HT1080 (cell line): ENCODE data around the gene TNS1. TPM values are rescaled to one million over a fixed set of nuclear protein-coding genes. Genes with fewer than 3 reads are reported as not detected.

ENCODE experiments used
- DNase-seq: peaks from one replicate; pipeline ENCODE4 v3.0.0-alpha.2; 2015; ENCODE audit warnings: low read depth
- total RNA-seq: library from RNA; depleted of rRNA; stranded (reverse); fragments of >200 nt; shearing (Covaris generic); gene quantifications from 2 replicates; pipeline ENCODE4 v1.2.3, GENCODE V29; 2014

Gene TNS1
- total RNA-seq, 1 experiment from 2014 or later: 10.5 TPM

DNA sequence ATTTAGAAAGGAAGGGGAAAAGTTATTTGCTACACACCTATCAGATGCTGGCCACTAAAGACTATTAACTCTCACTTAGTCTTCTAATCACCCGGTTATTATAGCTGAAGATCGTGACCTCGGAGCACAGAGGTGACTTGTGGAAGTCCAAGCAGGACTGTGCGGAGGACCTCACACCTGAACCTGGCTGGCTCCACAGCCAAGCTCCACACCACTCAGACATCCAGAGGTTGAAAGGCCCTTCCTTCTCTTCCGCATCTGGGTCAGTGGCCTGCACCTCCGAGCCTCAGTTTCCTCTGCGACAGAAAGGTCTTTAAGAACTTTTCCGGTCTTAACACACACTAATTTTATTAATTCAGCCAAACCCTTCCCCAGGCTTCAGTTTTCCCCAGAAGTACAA is 57.9 kb downstream of the TNS1 start:
- no peak for DNase-seq

DNA sequence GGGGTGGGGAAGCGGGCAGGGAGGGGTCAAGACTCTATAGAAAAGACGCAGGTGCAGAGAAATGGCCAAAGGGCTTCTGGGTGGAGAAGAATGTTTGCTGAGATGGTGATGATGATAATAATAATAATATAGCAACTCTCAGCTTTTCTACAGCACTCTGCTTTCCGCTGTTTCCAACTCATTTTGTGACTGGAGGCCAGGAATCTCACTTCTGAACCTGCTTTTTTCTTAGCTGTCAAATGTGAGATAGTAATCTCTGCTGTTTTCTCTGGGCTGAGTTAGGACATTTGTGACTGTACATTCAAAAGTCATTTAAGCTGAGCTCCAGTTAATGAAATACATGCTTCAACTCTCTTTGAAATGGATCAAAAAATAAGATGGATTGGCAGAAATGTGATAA is 58.4 kb downstream of the TNS1 start:
- no peak for DNase-seq

GRCh38 chr2:217943446-217944321 is 59.1 kb downstream of the TNS1 start:
- DNase-seq: peak; percentile 54

- DNase-seq: no peak
Measured at GRCh38 chr2:217942731-217943335, 60.0 kb downstream of the TNS1 start.

- no peak for DNase-seq
Measured at GRCh38 chr2:217941886-217942728, 60.7 kb downstream of the TNS1 start.

DNA sequence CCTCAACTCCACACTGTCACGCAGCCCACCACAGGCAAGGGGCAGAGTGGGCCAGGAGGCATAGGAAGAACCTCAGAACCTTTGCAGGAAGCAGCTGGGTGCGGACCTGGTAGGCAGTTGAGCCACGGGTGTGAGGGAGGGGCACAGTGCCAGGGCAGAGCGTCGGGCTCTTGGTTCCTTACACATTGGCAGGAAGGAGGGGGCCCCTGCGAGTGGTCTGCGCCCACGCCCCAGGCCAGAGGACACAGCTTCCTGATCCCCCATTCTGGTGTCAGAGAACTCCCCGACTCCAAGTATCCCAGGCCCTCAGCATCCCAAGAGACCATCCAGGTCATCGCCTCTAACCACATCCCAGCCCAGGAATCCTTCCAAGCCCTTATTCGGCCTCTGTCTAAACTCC is 61.5 kb downstream of the TNS1 start:
- DNase-seq: no peak

DNA sequence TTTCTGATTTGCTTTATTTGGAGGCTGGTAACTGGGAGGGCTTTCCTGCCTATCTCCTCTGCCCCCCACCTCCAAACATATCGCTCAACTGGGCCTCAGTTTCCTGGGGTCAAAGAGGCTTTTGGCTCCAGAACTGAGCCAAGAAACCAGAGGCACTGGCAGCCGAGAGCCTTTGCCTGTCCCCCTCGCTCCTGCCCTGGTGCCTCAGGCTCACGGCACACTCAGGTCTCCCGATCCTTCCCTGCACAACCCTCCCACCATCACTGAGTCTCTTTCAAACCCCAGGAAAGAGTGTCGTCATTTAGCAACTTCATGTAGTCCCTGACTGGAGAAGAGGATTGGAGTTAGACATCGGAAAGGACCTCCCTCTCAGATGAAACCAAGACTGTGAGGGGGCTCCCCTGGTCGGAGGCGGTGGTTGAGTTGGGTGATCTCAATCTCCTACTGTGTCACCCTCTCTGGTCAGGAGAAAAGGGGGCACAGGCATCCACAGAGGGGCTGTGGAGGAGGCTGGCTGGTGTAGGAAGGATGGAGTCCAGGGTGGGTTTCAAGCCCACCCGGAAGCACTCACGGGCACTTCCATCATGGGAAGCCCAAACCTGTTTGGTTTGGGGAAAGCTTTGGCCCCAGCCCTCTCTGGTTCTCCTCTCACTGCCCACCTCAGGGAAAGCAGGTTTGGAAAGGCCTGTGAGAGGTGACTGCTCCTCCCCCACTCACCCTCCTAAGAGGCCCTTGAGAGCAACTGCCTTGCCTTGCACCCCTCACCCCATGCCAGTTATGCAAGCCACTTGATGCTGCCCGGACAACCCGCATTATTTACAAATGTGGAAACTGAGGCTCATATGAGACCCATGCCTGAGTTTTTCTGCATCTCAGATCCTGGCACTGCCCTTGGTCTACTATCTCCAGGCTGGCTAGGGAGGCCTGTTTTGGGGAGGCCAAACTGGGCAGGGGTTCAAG is 62.3 kb downstream of the TNS1 start:
- DNase-seq: no peak

DNA sequence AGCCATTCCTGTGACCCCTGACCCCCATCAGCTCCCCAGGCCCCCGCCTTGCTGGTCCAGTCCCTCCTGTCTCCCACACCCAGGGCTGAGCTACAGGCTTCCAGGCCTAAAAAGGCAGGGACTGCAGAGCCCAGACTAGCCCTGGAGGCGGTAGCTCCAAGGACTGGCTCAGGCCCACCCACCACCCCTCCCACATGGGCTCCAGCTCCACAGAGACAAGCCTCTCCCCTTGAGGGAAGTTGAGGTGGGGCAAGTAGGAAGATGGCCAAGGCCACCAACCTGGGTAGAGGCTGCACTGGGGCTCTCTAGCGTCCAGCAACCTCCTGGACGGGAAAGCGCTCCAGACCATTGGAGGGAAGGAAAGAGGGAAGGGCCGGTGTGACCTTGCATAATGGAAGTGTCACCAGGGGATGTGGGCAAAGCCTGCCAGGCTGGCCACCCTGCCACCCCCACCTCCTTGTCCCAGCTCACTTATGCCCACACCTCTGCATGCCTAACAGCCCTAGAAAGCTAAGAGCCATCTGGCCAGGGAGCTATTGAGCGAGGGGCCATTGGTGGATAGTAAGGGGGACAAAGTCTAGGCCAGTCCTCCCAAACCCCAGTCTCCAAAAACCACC is 63.1 kb downstream of the TNS1 start:
- no peak for DNase-seq

GRCh38 chr2:217939220-217939619 is 63.6 kb downstream of the TNS1 start:
- no peak for DNase-seq

DNA sequence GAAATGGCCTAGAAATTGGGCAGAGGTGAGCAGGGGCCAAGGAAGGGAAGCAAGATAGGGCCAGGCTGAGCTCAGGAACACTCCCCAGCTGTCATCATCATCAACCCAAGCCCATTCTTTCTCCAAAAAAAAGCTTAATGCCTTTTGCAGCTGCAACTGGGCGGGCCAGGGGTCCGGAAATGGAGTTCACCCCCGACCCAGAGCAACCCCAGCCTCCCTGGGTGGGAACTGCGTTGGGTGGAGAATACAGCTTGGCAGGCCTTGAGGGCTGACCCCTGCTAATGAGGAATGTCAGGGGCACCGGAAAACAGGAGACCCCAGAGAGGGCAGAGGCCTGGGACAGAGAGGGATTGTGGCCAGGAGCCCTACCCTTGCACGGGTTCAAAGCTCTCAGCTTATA is 64.8 kb downstream of the TNS1 start:
- no peak for DNase-seq

GRCh38 chr2:217937446-217937845 is 65.3 kb downstream of the TNS1 start:
- DNase-seq: no peak

- no peak for DNase-seq
Measured at GRCh38 chr2:217936952-217937351, 65.8 kb downstream of the TNS1 start.

- DNase-seq: no peak
Measured at GRCh38 chr2:217935901-217936684, 66.7 kb downstream of the TNS1 start.

GRCh38 chr2:217935235-217935879 is 67.4 kb downstream of the TNS1 start:
- DNase-seq: peak; percentile 18

DNA sequence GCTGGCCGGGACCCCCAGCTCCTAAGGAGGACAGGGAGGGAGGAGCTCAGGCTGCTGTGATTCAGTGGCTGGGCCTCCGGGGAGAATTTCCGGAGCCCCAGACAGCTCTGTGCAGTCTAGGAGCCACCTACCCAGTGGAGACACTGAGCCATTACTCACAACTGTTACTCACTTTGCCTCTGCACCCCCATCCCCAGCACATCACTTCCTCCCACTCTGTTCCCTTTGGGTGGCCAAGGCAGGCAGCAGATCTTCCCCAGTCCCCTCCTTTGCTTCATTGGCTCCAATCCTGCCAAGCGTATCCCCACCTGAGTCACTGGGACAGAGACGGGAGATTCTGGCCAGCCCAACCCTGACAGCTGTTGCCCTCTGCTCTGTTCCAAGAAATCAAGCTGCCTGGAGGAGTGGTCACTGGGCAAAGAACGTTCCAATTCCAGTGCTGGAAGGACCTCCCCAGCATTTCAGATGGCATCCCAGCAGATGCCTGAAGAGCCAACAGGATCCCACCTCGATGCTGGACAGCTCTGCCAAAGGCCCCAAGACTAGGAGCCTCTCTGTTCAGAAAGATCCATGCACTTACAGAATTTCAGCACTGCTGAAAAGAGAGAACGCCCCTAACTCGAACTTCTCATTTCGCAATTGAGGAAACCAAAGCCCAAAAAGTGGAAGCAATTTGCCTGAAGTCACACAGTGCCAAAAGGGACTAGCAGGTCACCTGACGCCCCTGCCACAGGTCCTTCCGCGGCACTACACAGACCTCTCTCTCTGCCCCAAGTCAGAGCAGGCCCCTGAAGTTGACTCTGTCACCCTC is 68.3 kb downstream of the TNS1 start:
- DNase-seq: peak; percentile 97

- no peak for DNase-seq
Measured at GRCh38 chr2:217933617-217933993, 69.2 kb downstream of the TNS1 start.

DNA sequence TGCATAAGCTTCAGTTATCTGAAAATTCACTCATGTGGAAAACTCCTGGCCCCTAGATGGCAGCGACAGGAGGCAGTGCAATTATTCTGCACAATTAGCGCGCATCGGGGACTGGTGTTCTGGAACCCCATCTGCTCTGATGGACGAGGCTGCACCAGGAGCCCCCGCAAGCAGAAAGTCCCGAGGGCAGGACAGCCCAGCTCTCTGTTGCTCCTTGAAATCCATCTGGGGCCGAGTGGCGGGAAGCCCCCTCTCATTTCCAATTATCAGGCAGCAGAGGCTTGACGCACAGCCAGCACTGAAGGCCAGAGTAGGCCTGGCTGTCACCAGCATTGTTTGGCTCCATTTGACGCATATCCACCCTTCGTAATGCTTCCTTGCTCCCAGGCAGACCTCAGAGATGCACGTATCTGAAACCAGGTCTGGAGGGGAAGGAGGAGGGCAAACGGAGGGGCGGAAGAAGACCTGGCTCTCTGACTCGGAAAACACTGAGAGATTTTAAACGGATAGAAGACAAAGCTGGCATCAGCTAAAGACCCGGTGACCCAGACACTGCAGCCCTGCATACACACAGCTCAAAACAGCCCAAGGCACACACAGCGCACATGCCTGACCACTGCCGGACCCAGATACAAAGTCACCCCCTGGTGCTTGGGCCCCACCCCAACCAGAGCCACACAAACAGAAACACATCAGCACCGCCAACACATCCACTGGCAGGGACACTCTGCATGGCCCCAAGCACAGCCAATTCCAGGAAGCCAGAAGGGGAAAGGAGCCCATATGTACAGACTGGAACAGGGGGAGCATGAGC is 69.8 kb downstream of the TNS1 start:
- DNase-seq: no peak
